ENCODE results near the gene IPPK.

IPPK gene

GRCh38 chr9:92707530-92707929 lies 37.6 kb upstream of the IPPK start:
- Histone ChIP-seq H3K27ac (no peak overlapping the region), H3K4me1 (no peaks in the 10 kb centered on the region), H3K36me3 (peaks cover 12 to 34% (median 24%) of the 10 kb centered on the region in 3 donors), H3K9me3 (no peaks in the 10 kb centered on the region), H3K4me3 (no peak overlapping the region), H3K27me3 (no peaks in the 10 kb centered on the region)
- TF ChIP-seq CTCF (IDR thresholded peaks at IDR 0.05), result no peak
- intact Hi-C loops (cut with DNase I; ENCODE audit: low total_unique reads), result no loop called here
- DNase-seq, result no peak

- intact Hi-C loops (cut with DNase I; ENCODE audit: low total_unique reads), result no loop called here
- TF ChIP-seq CTCF (IDR thresholded peaks at IDR 0.05), result peak; percentile 8 to 10
- no peak overlapping the region for H3K4me3 ChIP-seq
- no peaks in the 10 kb centered on the region for H3K27me3 ChIP-seq
- H3K4me1 ChIP-seq, result no peaks in the 10 kb centered on the region
- H3K9me3 ChIP-seq, result no peaks in the 10 kb centered on the region
- no peak overlapping the region for H3K27ac ChIP-seq
- DNase-seq, result peak in 1 of 2 donors; percentile 41
- peaks cover 4 to 27% (median 19%) of the 10 kb centered on the region in 3 donors for H3K36me3 ChIP-seq
Measured at GRCh38 chr9:92706218-92706940, 36.4 kb upstream of the IPPK start.

GRCh38 chr9:92704528-92704927 lies 34.6 kb upstream of the IPPK start:
- intact Hi-C loops (cut with DNase I; ENCODE audit: low total_unique reads), result no loop called here
- no peak for TF ChIP-seq CTCF (IDR thresholded peaks at IDR 0.05)
- H3K4me3 ChIP-seq, result no peak overlapping the region
- H3K4me1 ChIP-seq, result no peaks in the 10 kb centered on the region
- no peak for DNase-seq
- no peak overlapping the region for H3K27ac ChIP-seq
- peaks cover 2 to 8% (median 4%) of the 10 kb centered on the region in 3 donors for H3K36me3 ChIP-seq
- H3K27me3 ChIP-seq, result no peaks in the 10 kb centered on the region
- H3K9me3 ChIP-seq, result no peaks in the 10 kb centered on the region

- no peaks in the 10 kb centered on the region for H3K4me1 ChIP-seq
Measured at GRCh38 chr9:92696619-92697018, 26.7 kb upstream of the IPPK start.

GRCh38 chr9:92686954-92687353 lies 17.0 kb upstream of the IPPK start:
- no peak overlapping the region for H3K4me3 ChIP-seq
- peaks cover 0 to 24% (median 13%) of the 10 kb centered on the region in 3 donors for H3K9me3 ChIP-seq
- TF ChIP-seq CTCF (IDR thresholded peaks at IDR 0.05), result no peak
- no peaks in the 10 kb centered on the region for H3K27me3 ChIP-seq
- DNase-seq, result no peak
- intact Hi-C loops (cut with DNase I; ENCODE audit: low total_unique reads), result no loop called here
- no peaks in the 10 kb centered on the region for H3K36me3 ChIP-seq
- no peak overlapping the region for H3K27ac ChIP-seq
- H3K4me1 ChIP-seq, result no peaks in the 10 kb centered on the region

More at GRCh38 chr9:92696619-92697018, 26.7 kb upstream of the IPPK start:
- no peak overlapping the region for H3K4me3 ChIP-seq
- H3K27me3 ChIP-seq, result no peaks in the 10 kb centered on the region
- DNase-seq, result no peak
- H3K9me3 ChIP-seq, result peaks cover 0 to 35% (median 12%) of the 10 kb centered on the region in 3 donors
- no peak overlapping the region for H3K27ac ChIP-seq
- H3K36me3 ChIP-seq, result no peaks in the 10 kb centered on the region
- intact Hi-C loops (cut with DNase I; ENCODE audit: low total_unique reads), result no loop called here
- no peak for TF ChIP-seq CTCF (IDR thresholded peaks at IDR 0.05)
